ENCODE measurements around the gene GEMIN4. TPM values are rescaled to one million over a fixed set of nuclear protein-coding genes. Genes with fewer than 3 reads are reported as not detected.

The GEMIN4 gene
- total RNA-seq, 1 experiment from 2014 or later: 47.4 TPM

DNA sequence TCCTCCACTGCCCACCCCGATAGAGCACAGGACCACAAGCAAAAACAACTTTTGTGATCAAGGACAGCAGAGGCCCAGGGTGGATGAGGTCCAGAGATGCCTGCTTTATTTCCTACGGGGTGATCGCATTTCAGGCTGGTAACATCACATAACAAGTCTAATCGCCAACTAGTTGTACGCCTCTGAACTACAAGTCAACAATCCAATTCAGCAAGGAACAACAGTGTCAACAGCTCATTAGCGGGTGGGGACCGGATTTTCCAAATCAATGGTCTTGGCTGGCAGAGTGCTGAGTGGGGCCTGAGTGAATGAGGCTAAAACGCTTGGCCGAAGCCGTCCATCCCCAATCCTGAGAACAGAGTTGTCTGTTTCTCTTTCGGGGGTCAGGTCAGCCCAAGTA lies 47.2 kb upstream of the GEMIN4 start:
- ChIA-PET POLR2A (ENCODE audit: unreplicated experiment) (no interaction called here), CTCF (interaction anchor here (0.8 kb wide), 1 partner anchor 182 kb away, joined by 4 read pairs; no protein-coding TSS in a partner anchor)
- Histone ChIP-seq H3K27ac (no peak overlapping the region), H3K4me2 (no peak overlapping the region), H3K9me2 (ENCODE audit: insufficient read depth) (no peaks in the 10 kb centered on the region), H3K4me3 (no peak overlapping the region), H3F3A (ENCODE audit: insufficient read depth, low read depth) (peaks cover 10% of the 10 kb centered on the region; the same call in 1 of the 2 replicates), H3K9me3 (ENCODE audit: insufficient read depth, low read depth) (no peaks in the 10 kb centered on the region), H3K4me1 (replicated peaks; ENCODE audit: insufficient read depth) (no peaks in the 10 kb centered on the region), H3K27me3 (ENCODE audit: insufficient read depth, low read depth) (no peaks in the 10 kb centered on the region), H3K36me3 (ENCODE audit: low read depth) (no peaks in the 10 kb centered on the region), H2AFZ (no peak overlapping the region), H4K20me1 (ENCODE audit: insufficient read depth) (peaks cover 10% of the 10 kb centered on the region; the same call in 1 of the 2 replicates), H3K79me2 (ENCODE audit: low read depth) (no peaks in the 10 kb centered on the region)
- TF ChIP-seq EZH2 (IDR thresholded peaks at IDR 0.05; ENCODE audit: low read depth): no peak
- TF ChIP-seq, protein P1, sequence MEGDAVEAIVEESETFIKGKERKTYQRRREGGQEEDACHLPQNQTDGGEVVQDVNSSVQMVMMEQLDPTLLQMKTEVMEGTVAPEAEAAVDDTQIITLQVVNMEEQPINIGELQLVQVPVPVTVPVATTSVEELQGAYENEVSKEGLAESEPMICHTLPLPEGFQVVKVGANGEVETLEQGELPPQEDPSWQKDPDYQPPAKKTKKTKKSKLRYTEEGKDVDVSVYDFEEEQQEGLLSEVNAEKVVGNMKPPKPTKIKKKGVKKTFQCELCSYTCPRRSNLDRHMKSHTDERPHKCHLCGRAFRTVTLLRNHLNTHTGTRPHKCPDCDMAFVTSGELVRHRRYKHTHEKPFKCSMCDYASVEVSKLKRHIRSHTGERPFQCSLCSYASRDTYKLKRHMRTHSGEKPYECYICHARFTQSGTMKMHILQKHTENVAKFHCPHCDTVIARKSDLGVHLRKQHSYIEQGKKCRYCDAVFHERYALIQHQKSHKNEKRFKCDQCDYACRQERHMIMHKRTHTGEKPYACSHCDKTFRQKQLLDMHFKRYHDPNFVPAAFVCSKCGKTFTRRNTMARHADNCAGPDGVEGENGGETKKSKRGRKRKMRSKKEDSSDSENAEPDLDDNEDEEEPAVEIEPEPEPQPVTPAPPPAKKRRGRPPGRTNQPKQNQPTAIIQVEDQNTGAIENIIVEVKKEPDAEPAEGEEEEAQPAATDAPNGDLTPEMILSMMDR (conservative IDR thresholded peaks at IDR 0.05): no peak
- no TSS peak for BruUV-seq (replicated peaks)
- intact Hi-C loops (cut with micrococcal nuclease; ENCODE audit: unreplicated experiment): no loop called here
- DNase-seq: no peak

DNA sequence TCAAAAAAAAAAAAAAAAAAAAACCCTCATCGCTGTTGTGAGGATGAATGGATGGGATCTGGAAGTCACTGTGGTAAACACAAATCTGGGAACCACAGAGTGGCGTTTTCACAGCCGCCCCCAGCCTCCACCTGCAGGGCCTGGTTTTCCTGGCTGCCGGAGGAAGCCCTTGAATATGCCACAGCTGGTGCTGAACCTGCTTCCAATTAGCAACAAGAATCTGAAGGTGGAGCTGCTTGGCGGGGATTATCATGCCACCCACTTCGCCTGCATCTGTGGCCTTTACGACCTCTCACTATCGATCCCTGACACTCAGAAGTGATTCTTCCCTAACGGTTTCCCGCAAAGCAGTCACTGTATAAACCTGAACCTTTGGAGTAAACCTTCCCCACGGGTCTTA lies 46.2 kb upstream of the GEMIN4 start:
- no peaks in the 10 kb centered on the region for H3K9me3 ChIP-seq (ENCODE audit: insufficient read depth, low read depth)
- H3K4me2 ChIP-seq: no peak overlapping the region
- ChIA-PET POLR2A (ENCODE audit: unreplicated experiment) (interaction anchor here (0.6 kb wide), 1 partner anchor 201 kb away, joined by 10 read pairs; no protein-coding TSS in a partner anchor), CTCF (interaction anchor here (0.7 kb wide), 1 partner anchor 45 kb away, joined by 15 read pairs; no protein-coding TSS in a partner anchor)
- BruUV-seq (replicated peaks): no TSS peak
- peaks cover 10% of the 10 kb centered on the region; the same call in 1 of the 2 replicates for H3F3A ChIP-seq (ENCODE audit: insufficient read depth, low read depth)
- intact Hi-C loops (cut with micrococcal nuclease; ENCODE audit: unreplicated experiment): no loop called here
- H3K4me1 ChIP-seq (replicated peaks; ENCODE audit: insufficient read depth): no peaks in the 10 kb centered on the region
- no peaks in the 10 kb centered on the region for H3K36me3 ChIP-seq (ENCODE audit: low read depth)
- no peak overlapping the region for H3K4me3 ChIP-seq
- no peaks in the 10 kb centered on the region for H3K79me2 ChIP-seq (ENCODE audit: low read depth)
- H3K27ac ChIP-seq: no peak overlapping the region
- H2AFZ ChIP-seq: no peak overlapping the region
- DNase-seq: no peak
- H3K9me2 ChIP-seq (ENCODE audit: insufficient read depth): no peaks in the 10 kb centered on the region
- H3K27me3 ChIP-seq (ENCODE audit: insufficient read depth, low read depth): no peaks in the 10 kb centered on the region
- H4K20me1 ChIP-seq (ENCODE audit: insufficient read depth): peaks cover 10% of the 10 kb centered on the region; the same call in 1 of the 2 replicates
- TF ChIP-seq EZH2 (IDR thresholded peaks at IDR 0.05; ENCODE audit: low read depth): no peak
- TF ChIP-seq, protein P1 (conservative IDR thresholded peaks at IDR 0.05): no peak

DNA sequence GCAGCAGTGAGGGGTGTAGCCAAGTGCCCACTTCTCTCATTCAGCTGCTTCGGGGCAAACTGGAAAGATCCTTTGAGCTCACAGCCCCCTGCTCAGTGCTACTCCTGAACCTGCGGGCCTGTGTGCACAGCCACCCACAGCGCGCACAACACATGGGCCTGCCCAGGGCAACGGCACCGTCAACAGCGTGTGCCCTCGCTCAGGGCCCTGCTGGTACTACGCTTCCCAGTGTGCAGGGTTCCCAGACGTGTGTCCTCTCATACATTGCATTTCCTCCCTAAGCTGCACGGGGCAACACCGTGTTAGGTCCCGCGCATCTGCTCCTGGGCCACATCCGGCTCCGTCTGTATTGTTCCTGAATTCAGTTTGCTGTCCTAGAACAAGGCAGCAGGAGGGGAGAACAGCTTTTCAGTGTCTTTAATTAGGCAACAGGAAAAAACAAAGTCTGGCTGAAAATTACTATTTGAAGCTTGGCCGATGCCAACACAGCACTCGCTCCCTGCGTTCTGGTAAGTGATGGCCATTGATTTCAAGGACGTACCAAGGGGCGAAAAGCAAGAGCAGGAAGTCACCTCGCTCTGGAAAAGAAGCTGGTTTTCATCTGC lies 45.3 kb upstream of the GEMIN4 start:
- Histone ChIP-seq H3K9me2 (ENCODE audit: insufficient read depth) (no peaks in the 10 kb centered on the region), H3K4me3 (no peak overlapping the region), H3K4me1 (replicated peaks; ENCODE audit: insufficient read depth) (no peaks in the 10 kb centered on the region), H3K27me3 (ENCODE audit: insufficient read depth, low read depth) (no peaks in the 10 kb centered on the region), H4K20me1 (ENCODE audit: insufficient read depth) (peaks cover 13% of the 10 kb centered on the region; the same call in 1 of the 2 replicates), H3K36me3 (ENCODE audit: low read depth) (no peaks in the 10 kb centered on the region), H3F3A (ENCODE audit: insufficient read depth, low read depth) (peaks cover 10% of the 10 kb centered on the region; the same call in 1 of the 2 replicates), H3K27ac (no peak overlapping the region), H3K79me2 (ENCODE audit: low read depth) (no peaks in the 10 kb centered on the region), H2AFZ (no peak overlapping the region), H3K4me2 (no peak overlapping the region), H3K9me3 (ENCODE audit: insufficient read depth, low read depth) (no peaks in the 10 kb centered on the region)
- intact Hi-C loops (cut with micrococcal nuclease; ENCODE audit: unreplicated experiment): no loop called here
- no peak for TF ChIP-seq EZH2 (IDR thresholded peaks at IDR 0.05; ENCODE audit: low read depth)
- TF ChIP-seq, protein P1 (conservative IDR thresholded peaks at IDR 0.05): no peak
- POLR2A ChIA-PET (ENCODE audit: unreplicated experiment): no interaction called here
- CTCF ChIA-PET: no interaction called here
- BruUV-seq (replicated peaks): no TSS peak
- DNase-seq: no peak
